Skeletal muscle satellite cell (primary cell): ENCODE measurements around the gene AAGAB.

Experiments
- H3K27me3 ChIP-seq: 2 replicates; pipeline ENCODE4 v1.7.0; 2013; ENCODE audit warnings: low read length; ENCODE audit not compliant: control insufficient read depth, insufficient read depth
- H3K36me3 ChIP-seq: 2 replicates; pipeline ENCODE4 v1.7.0; 2013; ENCODE audit warnings: mild to moderate bottlenecking, control low read depth, low read length; ENCODE audit not compliant: insufficient read depth
- H3K4me1 ChIP-seq: 2 replicates; pipeline ENCODE4 v1.7.0; 2013; ENCODE audit warnings: low read length; ENCODE audit not compliant: control insufficient read depth, insufficient read depth
- H3K4me2 ChIP-seq: 2 replicates; pipeline ENCODE4 v1.7.0; 2013; ENCODE audit warnings: mild to moderate bottlenecking, low read length
- H3K4me3 ChIP-seq: 2 replicates; pipeline ENCODE4 v1.7.0; 2013; ENCODE audit warnings: low read length
- H3K9ac ChIP-seq: 2 replicates; pipeline ENCODE4 v1.7.0; 2013; ENCODE audit warnings: mild to moderate bottlenecking, low read depth, low read length, moderate library complexity
- H3K9me3 ChIP-seq: replicated peaks from 2 replicates; pipeline ENCODE4 v1.7.0; 2013; ENCODE audit warnings: mild to moderate bottlenecking, control low read depth, low read length

AAGAB gene

DNA sequence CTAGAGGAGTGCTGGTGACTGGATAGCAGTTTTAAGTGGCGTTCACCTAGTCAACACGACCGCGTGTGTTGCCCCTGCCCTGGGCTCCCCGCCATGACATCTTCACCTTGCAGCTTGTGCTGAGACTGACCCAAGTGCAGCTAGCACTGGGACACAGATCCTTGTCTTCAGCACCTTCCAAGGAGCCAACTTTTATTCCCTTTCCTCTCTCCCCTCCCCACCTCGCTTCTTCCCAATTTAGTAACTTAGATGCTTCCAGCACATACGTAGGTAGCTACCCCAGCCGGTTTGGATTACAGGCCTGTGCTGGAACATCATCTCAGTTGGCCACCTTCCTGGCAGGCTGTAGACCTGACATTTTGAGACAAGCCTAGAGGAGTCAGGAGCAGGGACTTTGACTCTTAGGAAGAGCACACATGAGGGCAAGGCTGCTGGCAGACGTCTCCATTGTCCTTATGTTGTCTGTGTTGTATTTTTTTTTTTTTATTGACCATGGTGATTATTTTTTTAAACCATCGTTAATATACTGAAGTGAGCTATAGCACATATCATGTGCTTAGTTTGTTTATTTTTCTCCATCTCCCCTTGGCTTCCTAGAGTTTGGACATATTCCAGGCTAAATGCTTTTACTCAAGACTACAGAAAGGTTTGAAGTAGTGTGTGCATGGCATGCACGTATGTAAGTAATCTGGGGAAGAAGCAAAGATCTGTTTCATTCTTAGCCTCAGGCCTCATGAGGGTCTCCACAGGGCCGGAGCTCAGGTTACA is 61.1 kb downstream of the AAGAB start:
- peaks cover 27% of the 10 kb centered on the region for H3K4me1 ChIP-seq
- H3K9me3 ChIP-seq, result no peaks in the 10 kb centered on the region
- H3K36me3 ChIP-seq, result peaks cover 71% of the 10 kb centered on the region

DNA sequence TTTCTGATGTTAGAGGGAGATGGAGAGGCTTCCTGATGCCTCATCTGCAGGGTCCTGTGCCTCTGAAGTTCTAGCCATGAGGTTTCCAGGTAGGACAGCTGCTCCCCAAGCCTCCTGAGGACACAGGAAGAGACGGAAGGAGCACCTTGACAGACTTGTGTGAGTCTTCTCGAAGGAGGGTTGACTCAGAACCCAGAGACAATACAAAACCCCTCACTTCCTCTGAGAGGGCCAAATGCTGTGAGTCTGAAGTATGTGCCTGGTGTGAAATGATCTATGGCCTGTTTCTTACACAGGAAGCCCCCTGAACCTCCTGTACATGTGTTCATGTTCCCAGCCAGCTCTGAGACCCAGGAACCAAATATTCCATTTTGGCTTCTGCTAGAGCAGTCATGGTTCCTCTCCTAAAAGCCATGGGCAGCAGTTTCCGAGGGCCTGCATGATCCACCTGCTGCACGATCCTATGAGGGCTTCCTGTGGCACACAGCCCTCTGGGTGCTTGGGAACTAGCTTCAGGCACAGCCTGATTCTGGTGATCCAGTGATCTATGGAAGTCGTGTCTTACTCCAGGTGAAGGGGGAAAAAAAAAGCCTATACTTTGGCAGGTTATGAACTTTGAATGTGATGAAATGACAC is 62.2 kb downstream of the AAGAB start:
- Histone ChIP-seq H3K36me3 (peaks cover 81% of the 10 kb centered on the region), H3K27me3 (no peaks in the 10 kb centered on the region), H3K9me3 (no peaks in the 10 kb centered on the region), H3K9ac (no peak overlapping the region), H3K4me2 (no peak overlapping the region), H3K4me3 (no peak overlapping the region), H3K4me1 (peaks cover 26% of the 10 kb centered on the region)

More for the DNA sequence above, 61.1 kb downstream of the AAGAB start:
- no peak overlapping the region for H3K4me3 ChIP-seq
- no peak overlapping the region for H3K9ac ChIP-seq
- no peak overlapping the region for H3K4me2 ChIP-seq
- no peaks in the 10 kb centered on the region for H3K27me3 ChIP-seq

DNA sequence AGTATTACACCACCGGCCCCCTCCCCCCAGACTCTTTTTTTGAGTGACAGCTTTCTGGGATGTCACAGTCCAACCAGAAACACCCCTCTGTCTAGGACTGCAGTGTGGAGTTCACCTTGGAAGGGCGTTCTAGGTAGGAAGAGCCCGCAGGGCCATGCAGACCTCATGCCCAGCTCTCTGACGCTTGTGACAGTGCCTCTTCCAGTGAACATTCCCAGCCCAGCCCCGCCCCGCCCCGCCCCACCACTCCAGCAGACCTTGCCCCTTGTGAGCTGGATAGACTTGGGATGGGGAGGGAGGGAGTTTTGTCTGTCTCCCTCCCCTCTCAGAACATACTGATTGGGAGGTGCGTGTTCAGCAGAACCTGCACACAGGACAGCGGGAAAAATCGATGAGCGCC is 63.6 kb downstream of the AAGAB start:
- H3K4me3 ChIP-seq, result no peak overlapping the region
- H3K9me3 ChIP-seq, result no peaks in the 10 kb centered on the region
- no peaks in the 10 kb centered on the region for H3K27me3 ChIP-seq
- no peak overlapping the region for H3K9ac ChIP-seq
- no peak overlapping the region for H3K4me2 ChIP-seq
- peaks cover 29% of the 10 kb centered on the region for H3K4me1 ChIP-seq
- H3K36me3 ChIP-seq, result peaks cover 96% of the 10 kb centered on the region

DNA sequence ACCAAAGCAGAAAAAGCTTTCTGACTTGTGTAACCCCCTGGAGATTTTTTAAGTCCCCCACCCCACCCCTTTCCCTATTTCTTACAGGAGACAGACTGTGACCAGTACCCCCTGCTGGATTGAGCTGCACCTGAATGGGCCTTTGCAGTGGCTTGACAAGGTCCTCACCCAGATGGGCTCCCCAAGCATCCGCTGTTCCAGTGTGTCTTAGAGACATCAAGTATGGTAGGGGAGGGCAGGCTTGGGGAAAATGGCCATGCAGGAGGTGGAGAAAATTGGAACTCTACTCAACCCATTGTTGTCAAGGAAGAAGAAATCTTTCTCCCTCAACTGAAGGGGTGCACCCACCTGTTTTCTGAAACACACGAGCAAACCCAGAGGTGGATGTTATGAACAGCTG is 64.1 kb downstream of the AAGAB start:
- no peak overlapping the region for H3K9ac ChIP-seq
- H3K9me3 ChIP-seq, result no peaks in the 10 kb centered on the region
- H3K36me3 ChIP-seq, result peaks cover 95% of the 10 kb centered on the region
- H3K4me2 ChIP-seq, result no peak overlapping the region
- H3K4me1 ChIP-seq, result peaks cover 33% of the 10 kb centered on the region
- no peaks in the 10 kb centered on the region for H3K27me3 ChIP-seq
- H3K4me3 ChIP-seq, result no peak overlapping the region

DNA sequence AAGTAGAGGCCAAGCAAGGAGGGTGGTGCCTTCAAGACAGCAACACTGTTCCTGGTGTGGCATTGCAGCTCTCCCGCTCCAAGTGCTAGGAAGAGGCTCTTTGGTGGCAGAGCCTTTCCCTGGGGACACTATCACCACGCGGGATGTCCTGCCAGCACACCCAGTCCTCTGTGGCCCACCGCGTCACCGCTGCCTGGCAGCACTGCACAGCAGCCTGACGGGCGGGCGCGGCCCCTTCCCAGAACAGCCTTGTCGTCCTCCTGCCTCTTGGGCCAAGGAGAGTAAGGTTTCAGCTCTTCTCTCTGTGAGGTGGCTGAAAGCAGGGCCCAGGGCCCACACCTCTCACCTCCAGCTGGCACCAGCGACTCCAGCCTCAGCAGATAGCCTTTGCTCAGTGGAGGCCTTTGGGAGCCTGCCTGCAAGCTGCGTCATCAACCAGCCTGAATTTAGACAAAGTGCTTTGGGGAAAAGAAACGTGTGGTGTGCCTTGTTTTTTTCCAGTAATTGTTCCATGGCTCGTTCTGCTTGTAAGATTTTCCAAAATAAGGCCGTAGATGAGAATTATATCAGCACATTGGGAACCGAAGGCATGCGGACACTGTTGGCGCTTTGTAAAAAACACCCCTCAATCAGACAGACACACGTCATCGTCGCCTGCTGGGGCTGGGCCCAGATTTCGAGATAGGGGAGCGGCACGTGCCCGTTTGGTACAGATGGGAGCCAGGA is 65.0 kb downstream of the AAGAB start:
- Histone ChIP-seq H3K27me3 (no peaks in the 10 kb centered on the region), H3K4me3 (no peak overlapping the region), H3K4me1 (peaks cover 40% of the 10 kb centered on the region), H3K9ac (no peak overlapping the region), H3K36me3 (peaks cover 95% of the 10 kb centered on the region), H3K9me3 (no peaks in the 10 kb centered on the region), H3K4me2 (no peak overlapping the region)

DNA sequence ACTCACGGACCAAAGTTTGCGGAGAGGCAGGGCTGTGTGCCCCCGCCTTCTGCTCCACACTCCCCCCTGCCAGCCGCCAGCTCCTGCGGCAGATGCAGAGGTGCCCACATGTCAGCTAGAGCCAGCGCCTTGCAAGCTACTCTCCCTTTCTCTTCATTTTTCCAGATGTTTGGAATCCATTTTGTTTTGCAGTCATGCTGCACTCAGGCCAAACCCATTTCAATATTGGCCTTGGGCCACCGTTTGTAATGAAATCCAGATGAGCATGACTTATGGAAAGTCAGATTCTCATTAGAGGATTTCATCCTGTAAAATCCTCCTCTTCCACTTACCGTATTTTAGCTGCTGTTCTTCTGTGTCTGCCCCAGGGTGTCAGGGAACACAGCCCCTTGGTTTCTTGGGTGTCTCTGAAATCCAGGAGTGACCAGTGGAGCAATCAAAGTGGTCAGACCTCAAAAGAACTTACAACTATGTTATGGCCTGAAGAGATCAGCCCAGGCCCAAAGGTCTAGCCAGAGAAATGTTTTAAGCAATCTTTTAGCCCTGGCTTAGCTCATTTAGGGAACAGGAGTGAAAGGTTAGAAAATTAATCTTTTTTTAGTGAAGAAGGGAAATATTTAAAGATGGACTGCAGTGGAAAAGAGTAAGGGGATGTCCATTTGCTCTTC is 65.8 kb downstream of the AAGAB start:
- no peak overlapping the region for H3K4me2 ChIP-seq
- H3K4me3 ChIP-seq, result no peak overlapping the region
- peaks cover 44% of the 10 kb centered on the region for H3K4me1 ChIP-seq
- peak overlapping the region; percentile 47 for H3K9ac ChIP-seq
- H3K36me3 ChIP-seq, result peaks cover 95% of the 10 kb centered on the region
- no peaks in the 10 kb centered on the region for H3K27me3 ChIP-seq
- no peaks in the 10 kb centered on the region for H3K9me3 ChIP-seq

DNA sequence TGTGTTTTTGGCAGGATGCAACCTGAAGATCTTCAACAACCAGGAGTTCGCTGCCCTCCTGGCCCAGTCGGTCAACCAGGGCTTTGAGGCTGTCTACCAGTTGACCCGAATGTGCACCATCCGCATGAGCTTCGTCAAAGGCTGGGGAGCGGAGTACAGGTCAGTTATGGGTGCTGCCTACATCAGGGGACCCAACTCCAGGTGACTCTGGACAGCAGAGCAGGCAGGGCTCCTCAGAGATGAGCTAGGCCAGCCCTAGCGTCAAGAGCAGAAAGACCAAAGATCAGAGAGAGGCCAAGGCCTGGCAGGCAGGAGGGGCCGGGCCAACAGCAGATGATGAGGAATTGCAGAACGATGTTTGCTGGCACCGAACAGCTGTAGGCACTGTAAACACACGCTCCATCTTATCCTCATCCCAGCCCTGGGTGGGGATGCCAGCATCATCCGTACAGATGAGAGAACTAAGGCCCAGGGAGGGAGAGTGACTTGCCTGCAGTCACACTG is 67.1 kb downstream of the AAGAB start:
- no peaks in the 10 kb centered on the region for H3K27me3 ChIP-seq
- H3K4me1 ChIP-seq, result peaks cover 50% of the 10 kb centered on the region
- no peak overlapping the region for H3K9ac ChIP-seq
- H3K4me3 ChIP-seq, result no peak overlapping the region
- H3K4me2 ChIP-seq, result no peak overlapping the region
- no peaks in the 10 kb centered on the region for H3K9me3 ChIP-seq
- H3K36me3 ChIP-seq, result peaks cover 93% of the 10 kb centered on the region

DNA sequence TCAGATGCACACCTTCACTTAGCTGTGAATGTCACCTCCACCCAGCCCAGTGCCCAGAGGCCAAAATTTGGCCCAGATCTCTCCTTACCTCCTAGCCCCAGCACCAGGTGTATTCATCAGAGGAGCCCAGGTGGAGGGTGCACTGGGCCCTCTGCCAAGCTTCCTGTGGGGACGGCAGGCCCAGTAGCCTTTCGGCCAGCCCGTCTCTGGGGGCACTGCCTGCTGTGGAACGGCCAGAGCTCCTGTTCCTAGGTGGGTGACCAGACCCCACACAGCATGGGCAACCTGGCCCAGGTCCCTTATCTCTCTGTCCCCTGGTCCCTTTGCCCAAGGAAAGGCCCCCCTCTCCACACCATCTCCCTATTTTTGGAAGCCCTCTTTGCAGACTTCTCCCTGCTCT is 67.8 kb downstream of the AAGAB start:
- Histone ChIP-seq H3K4me3 (no peak overlapping the region), H3K4me2 (no peak overlapping the region), H3K9me3 (no peaks in the 10 kb centered on the region), H3K27me3 (no peaks in the 10 kb centered on the region), H3K9ac (peak overlapping the region; percentile 17), H3K4me1 (peaks cover 50% of the 10 kb centered on the region), H3K36me3 (peaks cover 91% of the 10 kb centered on the region)

DNA sequence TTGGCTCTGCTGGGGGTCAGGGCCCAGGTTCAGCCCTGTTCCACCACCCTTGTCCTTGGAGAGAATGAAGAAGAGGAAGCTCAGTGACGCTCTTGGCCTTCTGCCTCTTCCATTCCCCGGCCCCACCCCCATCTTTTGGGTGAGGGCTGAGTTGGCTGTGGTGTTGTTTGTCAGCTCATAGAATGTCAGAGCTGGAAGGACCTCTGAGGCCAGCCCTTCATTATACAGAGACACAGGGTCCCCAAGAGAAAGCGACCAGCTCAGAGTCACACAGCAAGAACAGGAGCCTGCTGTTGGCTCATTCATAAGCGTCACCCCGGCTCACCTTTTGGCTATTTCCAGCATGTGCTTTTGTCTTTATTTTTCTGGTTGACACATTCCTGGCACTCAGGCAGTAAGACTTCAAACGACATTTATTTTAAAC is 68.2 kb downstream of the AAGAB start:
- H3K36me3 ChIP-seq, result peaks cover 90% of the 10 kb centered on the region
- no peak overlapping the region for H3K4me3 ChIP-seq
- no peaks in the 10 kb centered on the region for H3K27me3 ChIP-seq
- H3K4me2 ChIP-seq, result no peak overlapping the region
- peak overlapping the region; percentile 17 for H3K9ac ChIP-seq
- H3K9me3 ChIP-seq, result no peaks in the 10 kb centered on the region
- peaks cover 50% of the 10 kb centered on the region for H3K4me1 ChIP-seq

DNA sequence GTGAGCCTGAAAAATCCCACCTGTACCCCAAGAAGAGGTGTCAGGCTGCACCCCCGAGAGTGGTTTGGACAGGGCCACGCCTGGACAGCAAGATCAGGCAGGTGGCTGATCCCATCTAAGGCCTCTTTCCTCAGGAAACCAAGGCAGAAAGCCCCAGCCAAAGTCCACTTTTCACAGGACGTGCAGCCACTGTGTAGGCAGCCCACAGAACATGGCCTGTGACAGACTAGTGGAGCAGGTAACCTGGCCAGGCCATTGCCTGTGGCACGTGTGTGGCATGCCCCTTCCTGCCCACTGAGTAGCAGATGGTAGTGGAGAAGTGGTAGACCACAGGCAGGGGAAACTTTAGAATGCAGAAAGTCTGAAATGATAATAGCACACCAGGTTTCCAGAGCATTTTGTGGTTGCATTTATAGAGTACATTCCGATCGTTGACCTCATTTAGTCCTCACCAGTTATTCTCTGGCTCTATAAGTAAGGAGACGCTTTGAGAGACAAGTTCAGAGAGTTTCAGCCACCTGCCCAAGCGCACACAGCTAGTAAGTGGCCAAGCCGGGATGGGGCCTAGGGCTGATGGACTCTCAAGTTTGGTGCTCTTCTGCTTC is 68.7 kb downstream of the AAGAB start:
- Histone ChIP-seq H3K4me3 (no peak overlapping the region), H3K4me2 (peak overlapping the region; percentile 44), H3K4me1 (peaks cover 50% of the 10 kb centered on the region), H3K9ac (peak overlapping the region; percentile 33), H3K9me3 (no peaks in the 10 kb centered on the region), H3K27me3 (no peaks in the 10 kb centered on the region), H3K36me3 (peaks cover 89% of the 10 kb centered on the region)

DNA sequence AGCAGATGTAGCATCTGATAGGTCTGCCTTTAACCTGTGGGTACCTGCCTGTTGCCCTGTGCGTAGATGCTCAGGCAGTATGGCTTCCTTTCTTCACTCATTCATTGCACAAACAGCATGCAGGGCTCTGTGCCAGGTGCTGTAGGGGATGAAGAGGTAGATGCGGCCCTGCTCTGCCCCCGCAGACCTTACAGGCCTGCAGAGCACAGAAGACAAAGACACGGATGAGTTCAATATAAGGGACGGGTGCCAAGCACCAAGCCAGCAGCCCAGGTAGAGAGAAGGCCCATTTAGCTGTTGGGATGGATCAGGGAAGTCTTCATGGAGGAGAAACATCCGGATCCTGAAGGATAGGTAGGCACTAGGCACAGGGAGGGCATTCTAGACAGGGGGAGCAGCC is 69.4 kb downstream of the AAGAB start:
- Histone ChIP-seq H3K9me3 (no peaks in the 10 kb centered on the region), H3K4me1 (peaks cover 50% of the 10 kb centered on the region), H3K36me3 (peaks cover 89% of the 10 kb centered on the region)

More for the DNA sequence above, 69.4 kb downstream of the AAGAB start:
- Histone ChIP-seq H3K4me2 (no peak overlapping the region), H3K4me3 (no peak overlapping the region), H3K9ac (peak overlapping the region; percentile 33), H3K27me3 (no peaks in the 10 kb centered on the region)
